Large intestine (tissue), 3 donors: ENCODE data around the gene CEL. TPM values are rescaled to one million over a fixed set of nuclear protein-coding genes. Genes with fewer than 3 reads are reported as not detected.
A peak's percentile ranks its signal among the peaks of the same experiment; 100 is the strongest.
"Not testable (repeated sequence)": the region's sequence is repeated elsewhere in the genome, so short reads cannot be mapped to it uniquely, and the experiment has no call there.

Experiments used
- DNase-seq, 2 donors: peaks; one replicate each; pipeline versions ENCODE4 v3.0.0 to v3.0.0-alpha.2; 2013
- H3K27ac ChIP-seq: one replicate; pipeline ENCODE4 v1.5.1; 2013; ENCODE audit warnings: low read length
- H3K27me3 ChIP-seq: 2 replicates; pipeline ENCODE4 v1.6.1; 2013; ENCODE audit warnings: low read length; ENCODE audit not compliant: control insufficient read depth, insufficient read depth
- H3K36me3 ChIP-seq: 2 replicates; pipeline ENCODE4 v1.6.1; 2013; ENCODE audit warnings: low read length; ENCODE audit not compliant: control insufficient read depth, insufficient read depth
- H3K4me1 ChIP-seq: one replicate; pipeline ENCODE4 v1.6.1; 2013; ENCODE audit warnings: low read length; ENCODE audit not compliant: control insufficient read depth, insufficient read depth
- H3K4me3 ChIP-seq: one replicate; pipeline ENCODE4 v1.5.1; 2013; ENCODE audit warnings: low read length
- H3K9me3 ChIP-seq: one replicate; pipeline ENCODE4 v1.6.1; 2013; ENCODE audit warnings: mild to moderate bottlenecking, low read depth, low read length, moderate library complexity; ENCODE audit not compliant: control insufficient read depth
- WGBS: methylation state at CpG from one replicate; pipeline ENCODE4 v1.1.5; 2013; ENCODE audit warnings: low lambda C conversion rate; ENCODE audit not compliant: insufficient coverage; 5-methylcytosine and 5-hydroxymethylcytosine counted together
- polyA plus RNA-seq: library from polyadenylated mRNA; unstranded; fragments of 120-200 nt; gene quantifications from one replicate; pipeline ENCODE4 v1.2.1, GENCODE V29; 2013

The CEL gene
- polyA plus RNA-seq, 1 donor: 268 TPM

GRCh38 chr9:133031496-133031911 is 30.3 kb upstream of the CEL start:
- Histone ChIP-seq H3K4me3 (peak overlapping the region; percentile 100), H3K4me1 (peaks cover 10% of the 10 kb centered on the region), H3K27ac (no peak overlapping the region), H3K9me3 (no peaks in the 10 kb centered on the region), H3K27me3 (no peaks in the 10 kb centered on the region), H3K36me3 (peaks cover 12% of the 10 kb centered on the region)
- WGBS: no CpG with 5 or more reads among the region's 10 CpGs
- DNase-seq: no peak

DNA sequence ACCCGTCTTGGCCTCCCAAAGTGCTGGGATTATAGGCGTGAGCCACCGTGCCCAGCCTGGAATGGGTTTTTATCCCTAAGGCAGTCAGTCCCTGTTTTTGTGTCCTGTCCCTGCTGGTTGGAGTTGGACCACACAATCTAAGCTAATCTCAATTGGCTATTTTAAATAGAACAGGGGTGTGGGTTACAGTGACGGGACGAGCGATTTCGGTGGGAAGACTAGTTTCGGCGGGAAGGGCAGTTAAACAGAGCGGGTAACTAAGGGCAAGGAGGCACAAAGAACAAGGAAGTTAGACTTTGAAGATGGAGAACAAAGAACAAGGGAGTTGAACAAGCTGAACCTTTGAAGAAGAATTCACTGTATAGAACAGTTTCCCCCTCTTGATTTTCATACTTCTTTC is 29.6 kb upstream of the CEL start:
- no peak overlapping the region for H3K27ac ChIP-seq
- peaks cover 12% of the 10 kb centered on the region for H3K36me3 ChIP-seq
- H3K27me3 ChIP-seq: no peaks in the 10 kb centered on the region
- H3K9me3 ChIP-seq: no peaks in the 10 kb centered on the region
- H3K4me3 ChIP-seq: no peak overlapping the region
- peaks cover 10% of the 10 kb centered on the region for H3K4me1 ChIP-seq
- DNase-seq: no peak
- 100% methylated on average over 7 of the region's 10 CpGs for WGBS

DNA sequence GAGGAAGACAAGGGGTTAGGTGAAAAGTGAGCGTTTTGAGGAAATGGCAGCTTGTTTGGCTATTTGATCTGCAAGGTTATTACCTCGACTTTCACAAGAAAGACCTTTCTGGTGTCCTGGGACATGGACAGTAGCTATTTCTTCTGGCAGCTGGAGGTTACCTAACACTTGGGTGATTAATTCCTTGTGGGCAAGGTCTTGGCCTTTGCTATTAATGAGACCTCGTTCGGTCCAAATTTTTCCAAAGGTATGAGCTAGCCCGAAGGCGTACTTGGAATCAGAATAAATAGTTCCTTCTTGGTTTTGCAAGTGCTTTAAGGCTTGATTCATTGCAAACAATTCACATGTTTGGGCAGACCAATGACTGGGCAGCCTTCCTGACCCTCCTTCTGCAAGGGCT is 26.1 kb upstream of the CEL start:
- WGBS: 100% methylated on average over 2 of the region's 6 CpGs
- Histone ChIP-seq H3K4me1 (peaks cover 5% of the 10 kb centered on the region), H3K27ac (no peak overlapping the region), H3K36me3 (peaks cover 12% of the 10 kb centered on the region), H3K9me3 (no peaks in the 10 kb centered on the region), H3K4me3 (no peak overlapping the region), H3K27me3 (no peaks in the 10 kb centered on the region)
- DNase-seq: no peak

DNA sequence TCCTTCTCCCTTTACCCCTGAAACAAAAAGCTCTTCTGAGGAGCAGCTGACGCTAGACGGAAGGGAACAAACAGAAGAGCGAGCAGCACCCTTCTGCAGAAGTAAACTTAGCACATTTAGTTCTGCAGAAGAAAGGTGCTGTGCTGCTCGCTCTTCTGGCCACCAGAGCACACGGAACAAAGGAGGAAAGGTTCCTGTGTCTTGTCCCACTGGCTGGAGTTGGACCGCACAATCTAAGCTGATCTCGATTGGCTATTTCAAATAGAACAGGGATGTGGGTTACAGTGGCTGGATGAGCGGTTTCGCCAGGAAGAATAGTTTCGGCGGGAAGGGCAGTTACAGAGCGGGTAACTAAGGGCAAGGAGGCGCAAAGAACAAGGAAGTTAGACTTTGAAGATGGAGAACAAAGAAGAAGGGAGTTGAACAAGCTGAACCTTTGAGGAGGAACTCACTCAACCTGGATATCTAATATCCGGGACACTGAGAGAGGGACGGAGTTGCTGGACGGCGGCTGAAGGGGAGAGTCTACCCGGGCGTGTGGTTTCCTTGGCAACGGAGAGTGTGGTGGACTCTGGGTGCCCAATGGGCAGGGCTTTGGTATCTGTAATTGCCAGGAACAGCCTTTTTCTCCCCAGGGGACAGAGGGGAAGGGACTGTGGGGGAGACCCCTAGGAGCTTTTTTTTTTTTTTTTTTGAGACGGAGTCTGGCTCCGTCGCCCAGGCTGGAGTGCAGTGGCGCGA is 23.8 kb upstream of the CEL start:
- no peaks in the 10 kb centered on the region for H3K4me1 ChIP-seq
- no peak for DNase-seq
- no peaks in the 10 kb centered on the region for H3K9me3 ChIP-seq
- 87% methylated on average over 5 of the region's 25 CpGs for WGBS
- H3K27ac ChIP-seq: no peak overlapping the region
- H3K27me3 ChIP-seq: no peaks in the 10 kb centered on the region
- H3K36me3 ChIP-seq: peaks cover 25% of the 10 kb centered on the region
- H3K4me3 ChIP-seq: no peak overlapping the region

GRCh38 chr9:133040892-133041479 is 20.8 kb upstream of the CEL start:
- H3K4me3 ChIP-seq, H3K27ac ChIP-seq, H3K9me3 ChIP-seq, H3K4me1 ChIP-seq, DNase-seq, H3K27me3 ChIP-seq: not testable (repeated sequence)
- no CpG with 5 or more reads among the region's 12 CpGs for WGBS
- H3K36me3 ChIP-seq: peaks cover 43% of the 10 kb centered on the region

DNA sequence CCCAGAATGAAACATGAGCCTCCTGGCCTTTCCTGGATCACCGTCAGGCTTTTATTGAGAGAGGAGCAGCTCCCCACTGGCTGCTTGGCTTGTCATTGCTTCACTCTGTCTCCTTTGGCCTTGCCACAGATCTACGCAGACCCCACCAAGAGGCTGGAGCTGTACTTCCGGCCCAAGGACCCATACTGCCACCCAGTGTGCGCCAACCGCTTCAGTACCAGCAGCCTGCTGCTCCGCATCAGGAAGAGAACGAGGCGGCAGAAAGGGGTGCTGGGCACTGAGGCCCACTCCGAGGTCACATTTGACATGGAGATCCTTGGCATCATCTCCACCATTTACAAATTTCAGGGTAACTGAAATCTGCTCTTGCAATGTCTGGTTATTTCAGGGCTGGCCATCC is 19.8 kb upstream of the CEL start:
- H3K36me3 ChIP-seq: peaks cover 52% of the 10 kb centered on the region
- no peaks in the 10 kb centered on the region for H3K4me1 ChIP-seq
- no peak for DNase-seq

DNA sequence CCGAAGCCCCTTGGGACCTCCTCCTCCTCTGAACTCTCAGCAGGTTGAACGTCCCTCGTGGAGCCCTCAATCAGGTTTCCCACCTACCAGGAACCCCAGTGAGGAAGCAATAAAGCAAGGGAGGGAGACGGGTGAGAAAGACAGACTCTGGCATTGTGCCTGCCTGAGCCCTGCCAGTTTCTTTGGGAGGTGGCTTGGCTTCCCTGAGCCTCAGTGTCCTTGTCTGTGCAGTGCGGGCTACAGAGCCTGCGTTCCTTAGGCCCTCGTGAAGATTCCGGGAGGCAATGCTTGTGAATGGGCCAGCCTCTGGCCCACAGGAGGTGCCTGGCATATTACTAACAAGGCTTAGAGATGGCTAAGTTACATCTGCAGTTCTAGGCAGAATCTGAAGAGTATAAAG is 19.1 kb upstream of the CEL start:
- WGBS: no CpG with 5 or more reads among the region's 8 CpGs
- H3K9me3 ChIP-seq: no peaks in the 10 kb centered on the region
- H3K27me3 ChIP-seq: no peaks in the 10 kb centered on the region
- DNase-seq: no peak
- peaks cover 59% of the 10 kb centered on the region for H3K36me3 ChIP-seq
- no peaks in the 10 kb centered on the region for H3K4me1 ChIP-seq
- no peak overlapping the region for H3K4me3 ChIP-seq
- no peak overlapping the region for H3K27ac ChIP-seq

More for the DNA sequence above, 19.8 kb upstream of the CEL start:
- Histone ChIP-seq H3K4me3 (no peak overlapping the region), H3K9me3 (no peaks in the 10 kb centered on the region), H3K27me3 (no peaks in the 10 kb centered on the region), H3K27ac (no peak overlapping the region)
- WGBS: 80% methylated on average over 1 of the region's 9 CpGs

DNA sequence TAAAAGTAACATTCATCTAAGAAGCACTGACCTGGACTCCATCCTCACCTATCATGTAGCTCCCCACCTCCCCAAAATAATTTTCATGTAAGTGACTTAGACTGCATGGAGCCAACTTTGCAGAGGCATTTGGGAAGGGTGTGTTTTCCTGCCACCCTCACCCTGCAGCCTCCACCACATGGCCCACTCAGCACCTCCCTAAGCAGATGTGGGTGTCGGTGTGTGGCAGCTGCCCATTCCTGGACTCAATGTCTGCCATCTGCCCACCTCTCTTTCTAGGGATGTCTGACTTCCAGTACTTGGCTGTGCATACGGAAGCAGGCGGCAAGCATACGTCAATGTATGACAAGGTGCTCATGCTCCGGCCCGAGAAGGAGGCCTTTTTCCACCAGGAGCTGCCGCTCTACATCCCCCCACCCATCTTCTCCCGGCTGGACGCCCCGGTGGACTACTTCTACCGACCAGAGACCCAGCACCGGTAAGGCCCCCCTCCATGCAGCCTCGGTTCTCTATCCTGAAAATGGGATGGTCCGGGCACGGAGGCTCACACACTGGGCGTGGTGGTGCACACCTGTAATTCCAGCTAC is 18.2 kb upstream of the CEL start:
- Histone ChIP-seq H3K9me3 (no peaks in the 10 kb centered on the region), H3K4me1 (peaks cover under 1% of the 10 kb centered on the region), H3K4me3 (no peak overlapping the region), H3K36me3 (peaks cover 62% of the 10 kb centered on the region), H3K27me3 (no peaks in the 10 kb centered on the region), H3K27ac (no peak overlapping the region)
- no peak for DNase-seq
- WGBS: no CpG with 5 or more reads among the region's 16 CpGs

DNA sequence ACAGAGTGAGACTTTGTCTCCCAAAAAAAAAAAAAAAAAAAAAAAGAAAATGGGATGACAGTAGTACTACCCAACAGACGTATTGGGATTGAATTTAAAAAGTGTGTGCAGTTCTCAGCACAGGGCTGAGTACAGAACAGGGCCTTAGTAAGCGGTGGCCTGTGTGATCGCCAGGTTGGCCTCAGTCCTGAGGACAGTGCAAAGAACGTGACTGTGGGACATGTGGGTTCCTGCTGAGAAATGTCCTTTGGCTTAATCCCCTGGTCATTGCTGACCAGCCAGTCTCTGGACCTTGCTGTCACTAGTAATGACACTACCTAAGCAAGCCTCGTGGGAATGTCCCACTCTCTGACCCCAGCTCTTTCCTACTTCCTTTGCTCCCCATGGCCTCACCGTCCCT is 17.7 kb upstream of the CEL start:
- Histone ChIP-seq H3K4me3 (no peak overlapping the region), H3K27me3 (no peaks in the 10 kb centered on the region), H3K9me3 (no peaks in the 10 kb centered on the region), H3K27ac (no peak overlapping the region), H3K36me3 (peaks cover 68% of the 10 kb centered on the region), H3K4me1 (peaks cover 5% of the 10 kb centered on the region)
- no CpG with 5 or more reads among the region's 6 CpGs for WGBS
- no peak for DNase-seq

DNA sequence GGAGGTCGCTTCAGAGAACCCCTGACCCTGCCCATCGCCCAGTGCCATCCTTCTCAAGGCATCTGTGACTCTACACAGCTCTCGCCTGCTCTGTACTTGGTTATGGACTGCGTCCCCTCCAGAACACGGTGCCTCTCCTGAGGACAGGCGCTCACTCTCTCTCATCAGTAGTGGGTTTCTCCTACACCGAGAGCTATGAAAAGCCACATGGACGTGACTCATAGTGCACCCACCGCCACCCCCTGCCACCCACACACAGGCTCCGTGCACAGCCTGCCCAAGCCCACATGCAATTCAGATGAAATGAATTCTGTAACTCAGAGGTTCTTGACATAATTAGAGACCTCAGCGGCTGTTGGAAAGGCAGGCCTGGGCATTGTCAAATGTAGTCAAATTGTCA is 17.1 kb upstream of the CEL start:
- no CpG with 5 or more reads among the region's 11 CpGs for WGBS
- DNase-seq: no peak
- Histone ChIP-seq H3K4me1 (peaks cover 5% of the 10 kb centered on the region), H3K9me3 (no peaks in the 10 kb centered on the region), H3K27me3 (no peaks in the 10 kb centered on the region), H3K36me3 (peaks cover 71% of the 10 kb centered on the region), H3K27ac (no peak overlapping the region), H3K4me3 (no peak overlapping the region)
